ENCODE results near the gene WDFY4.

Gene WDFY4

GRCh38 chr10:48670978-48671913 lies 13.4 kb upstream of the WDFY4 start:
- no peak overlapping the region for H3K4me3 ChIP-seq (ENCODE audit: low read length in 2 of 2)
- H3K9ac ChIP-seq (ENCODE audit: low read depth, low read length, poor library complexity) = no peak overlapping the region
- H3K27me3 ChIP-seq (ENCODE audit: control insufficient read depth in 3 of 3, insufficient read depth in 3 of 3, low read depth in 1 of 3, low read length in 3 of 3) = peaks cover 0 to 12% (median 0%) of the 10 kb centered on the region in 3 experiments
- H2BK12ac ChIP-seq (ENCODE audit: low read length) = no peak overlapping the region
- peak overlapping the region; percentile 76 for H3K18ac ChIP-seq (ENCODE audit: low read length)
- no CpG with 5 or more reads among the region's 28 CpGs for WGBS, 2 donors (ENCODE audit: extremely low coverage in 2 of 2, insufficient read length in 2 of 2, insufficient replicate concordance in 1 of 2)
- no peaks in the 10 kb centered on the region for H3K36me3 ChIP-seq (replicated peaks in 1 of 2; ENCODE audit: control insufficient read depth in 2 of 2, insufficient read depth in 2 of 2, low read length in 2 of 2)
- H2BK5ac ChIP-seq (ENCODE audit: low read length) = peak overlapping the region; percentile 56
- no peak overlapping the region for H3K27ac ChIP-seq (replicated peaks; ENCODE audit: low read length)
- H4K91ac ChIP-seq (ENCODE audit: low read depth, low read length, poor library complexity) = no peak overlapping the region
- H3K4me1 ChIP-seq (ENCODE audit: control insufficient read depth in 2 of 2, insufficient read depth in 1 of 2, low read depth in 1 of 2, low read length in 2 of 2) = peaks cover 0 to 7% of the 10 kb centered on the region in 2 donors
- H3K9me3 ChIP-seq (replicated peaks in 1 of 2; ENCODE audit: control insufficient read depth in 2 of 2, insufficient read depth in 1 of 2, low read depth in 1 of 2, low read length in 2 of 2) = no peaks in the 10 kb centered on the region
- H4K8ac ChIP-seq (ENCODE audit: low read depth, low read length) = peak overlapping the region; percentile 83
- H3K79me1 ChIP-seq (ENCODE audit: low read depth, low read length) = no peaks in the 10 kb centered on the region
- peak overlapping the region; percentile 84 for H2AFZ ChIP-seq (ENCODE audit: low read length)
- H2BK15ac ChIP-seq (ENCODE audit: low read length) = no peak overlapping the region
- peak; percentile 32 for DNase-seq (ENCODE audit: low spot score)
- H3K14ac ChIP-seq (ENCODE audit: low read length) = no peak overlapping the region
- no peak overlapping the region for H3K4ac ChIP-seq (ENCODE audit: low read length)
- peak overlapping the region; percentile 38 for H3K4me2 ChIP-seq (ENCODE audit: insufficient read depth, low read length, poor library complexity, severe bottlenecking)
- H2AK5ac ChIP-seq (ENCODE audit: low read depth, low read length) = no peak overlapping the region
- H2BK120ac ChIP-seq (ENCODE audit: low read depth, low read length) = no peak overlapping the region
- H3K23ac ChIP-seq (ENCODE audit: low read depth, low read length, poor library complexity) = peak overlapping the region; percentile 0

GRCh38 chr10:48671914-48672595 lies 12.6 kb upstream of the WDFY4 start:
- H3K4me1 ChIP-seq (ENCODE audit: control insufficient read depth in 2 of 2, insufficient read depth in 1 of 2, low read depth in 1 of 2, low read length in 2 of 2) = peaks cover 0 to 7% of the 10 kb centered on the region in 2 donors
- no peak overlapping the region for H3K4me2 ChIP-seq (ENCODE audit: insufficient read depth, low read length, poor library complexity, severe bottlenecking)
- H4K91ac ChIP-seq (ENCODE audit: low read depth, low read length, poor library complexity) = no peak overlapping the region
- no peak overlapping the region for H3K9ac ChIP-seq (ENCODE audit: low read depth, low read length, poor library complexity)
- H4K8ac ChIP-seq (ENCODE audit: low read depth, low read length) = no peak overlapping the region
- H2BK120ac ChIP-seq (ENCODE audit: low read depth, low read length) = no peak overlapping the region
- H2AFZ ChIP-seq (ENCODE audit: low read length) = peak overlapping the region; percentile 84
- H2BK15ac ChIP-seq (ENCODE audit: low read length) = peak overlapping the region; percentile 45
- H3K36me3 ChIP-seq (replicated peaks in 1 of 2; ENCODE audit: control insufficient read depth in 2 of 2, insufficient read depth in 2 of 2, low read length in 2 of 2) = no peaks in the 10 kb centered on the region
- no peak for DNase-seq (ENCODE audit: low spot score)
- H3K23ac ChIP-seq (ENCODE audit: low read depth, low read length, poor library complexity) = peak overlapping the region; percentile 0
- H2BK12ac ChIP-seq (ENCODE audit: low read length) = no peak overlapping the region
- H3K4ac ChIP-seq (ENCODE audit: low read length) = no peak overlapping the region
- no peaks in the 10 kb centered on the region for H3K79me1 ChIP-seq (ENCODE audit: low read depth, low read length)
- peak overlapping the region; percentile 76 for H3K18ac ChIP-seq (ENCODE audit: low read length)
- H3K27me3 ChIP-seq (ENCODE audit: control insufficient read depth in 3 of 3, insufficient read depth in 3 of 3, low read depth in 1 of 3, low read length in 3 of 3) = peaks cover 0 to 12% (median 0%) of the 10 kb centered on the region in 3 experiments
- no peak overlapping the region for H3K27ac ChIP-seq (replicated peaks; ENCODE audit: low read length)
- H3K9me3 ChIP-seq (replicated peaks in 1 of 2; ENCODE audit: control insufficient read depth in 2 of 2, insufficient read depth in 1 of 2, low read depth in 1 of 2, low read length in 2 of 2) = no peaks in the 10 kb centered on the region
- H2BK5ac ChIP-seq (ENCODE audit: low read length) = peak overlapping the region; percentile 56
- H3K14ac ChIP-seq (ENCODE audit: low read length) = peak overlapping the region; percentile 41
- peak overlapping the region; percentile 72 for H2AK5ac ChIP-seq (ENCODE audit: low read depth, low read length)
- no peak overlapping the region for H3K4me3 ChIP-seq (ENCODE audit: low read length in 2 of 2)
- WGBS, 2 donors (ENCODE audit: extremely low coverage in 2 of 2, insufficient read length in 2 of 2, insufficient replicate concordance in 1 of 2) = no CpG with 5 or more reads among the region's 26 CpGs

GRCh38 chr10:48672596-48673265 lies 11.9 kb upstream of the WDFY4 start:
- H3K36me3 ChIP-seq (replicated peaks in 1 of 2; ENCODE audit: control insufficient read depth in 2 of 2, insufficient read depth in 2 of 2, low read length in 2 of 2) = no peaks in the 10 kb centered on the region
- peaks cover 0 to 7% of the 10 kb centered on the region in 2 donors for H3K4me1 ChIP-seq (ENCODE audit: control insufficient read depth in 2 of 2, insufficient read depth in 1 of 2, low read depth in 1 of 2, low read length in 2 of 2)
- WGBS, 2 donors (ENCODE audit: extremely low coverage in 2 of 2, insufficient read length in 2 of 2, insufficient replicate concordance in 1 of 2) = no CpG with 5 or more reads among the region's 9 CpGs
- no peaks in the 10 kb centered on the region for H3K79me1 ChIP-seq (ENCODE audit: low read depth, low read length)
- no peak overlapping the region for H4K8ac ChIP-seq (ENCODE audit: low read depth, low read length)
- H3K4me2 ChIP-seq (ENCODE audit: insufficient read depth, low read length, poor library complexity, severe bottlenecking) = no peak overlapping the region
- H2BK120ac ChIP-seq (ENCODE audit: low read depth, low read length) = no peak overlapping the region
- H2BK15ac ChIP-seq (ENCODE audit: low read length) = no peak overlapping the region
- no peak overlapping the region for H3K4me3 ChIP-seq (ENCODE audit: low read length in 2 of 2)
- no peak overlapping the region for H3K9ac ChIP-seq (ENCODE audit: low read depth, low read length, poor library complexity)
- H3K23ac ChIP-seq (ENCODE audit: low read depth, low read length, poor library complexity) = no peak overlapping the region
- H4K91ac ChIP-seq (ENCODE audit: low read depth, low read length, poor library complexity) = no peak overlapping the region
- no peak overlapping the region for H2AFZ ChIP-seq (ENCODE audit: low read length)
- H2BK12ac ChIP-seq (ENCODE audit: low read length) = no peak overlapping the region
- no peak for DNase-seq (ENCODE audit: low spot score)
- H3K4ac ChIP-seq (ENCODE audit: low read length) = no peak overlapping the region
- H3K27me3 ChIP-seq (ENCODE audit: control insufficient read depth in 3 of 3, insufficient read depth in 3 of 3, low read depth in 1 of 3, low read length in 3 of 3) = peaks cover 0 to 12% (median 0%) of the 10 kb centered on the region in 3 experiments
- no peak overlapping the region for H3K27ac ChIP-seq (replicated peaks; ENCODE audit: low read length)
- peak overlapping the region; percentile 72 for H2AK5ac ChIP-seq (ENCODE audit: low read depth, low read length)
- H3K18ac ChIP-seq (ENCODE audit: low read length) = no peak overlapping the region
- H3K9me3 ChIP-seq (replicated peaks in 1 of 2; ENCODE audit: control insufficient read depth in 2 of 2, insufficient read depth in 1 of 2, low read depth in 1 of 2, low read length in 2 of 2) = peaks cover 0 to 2% of the 10 kb centered on the region in 2 donors
- no peak overlapping the region for H3K14ac ChIP-seq (ENCODE audit: low read length)
- no peak overlapping the region for H2BK5ac ChIP-seq (ENCODE audit: low read length)
